Body of pancreas (tissue), 4 donors: ENCODE results near the gene SNCAIP.

Source experiments
- POLR2A ChIP-seq, 3 donors: fragments of 450-650 bp; IDR thresholded peaks; one replicate each; pipeline ENCODE4 v1.6.1; 2016; ENCODE audit warnings: antibody characterized with exemption in 3 of 3, mild to moderate bottlenecking in 2 of 3
- TF ChIP-seq, protein P1 (sequence below), 7 experiments: fragments of 450-650 bp in 4 of 7; fragments of 200-600 bp in 3 of 7; sonication (generic) in 3 of 7; IDR thresholded peaks; one replicate each; pipeline ENCODE4 v1.5.1; 2016 to 2019; ENCODE audit warnings: antibody characterized with exemption in 7 of 7

DNA sequence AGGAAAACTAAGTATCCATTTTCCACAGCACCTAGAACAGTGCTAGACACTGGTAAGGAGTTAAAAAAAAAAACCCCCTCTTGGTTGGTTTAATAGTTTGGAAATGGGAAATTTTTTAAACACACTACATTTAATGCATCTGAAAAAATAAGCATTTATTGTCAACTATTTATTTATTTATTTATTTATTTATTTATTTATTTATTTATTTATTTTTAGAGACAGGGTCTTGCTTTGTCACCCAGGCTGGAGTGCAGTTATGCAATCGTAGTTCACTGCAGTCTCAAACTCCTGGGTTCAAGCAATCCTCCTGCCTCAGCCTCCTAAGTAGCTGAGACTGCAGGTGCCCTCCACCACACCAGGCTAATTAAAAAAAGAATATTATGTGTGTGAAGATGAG is 51.6 kb downstream of the SNCAIP start:
- TF ChIP-seq, protein P1, sequence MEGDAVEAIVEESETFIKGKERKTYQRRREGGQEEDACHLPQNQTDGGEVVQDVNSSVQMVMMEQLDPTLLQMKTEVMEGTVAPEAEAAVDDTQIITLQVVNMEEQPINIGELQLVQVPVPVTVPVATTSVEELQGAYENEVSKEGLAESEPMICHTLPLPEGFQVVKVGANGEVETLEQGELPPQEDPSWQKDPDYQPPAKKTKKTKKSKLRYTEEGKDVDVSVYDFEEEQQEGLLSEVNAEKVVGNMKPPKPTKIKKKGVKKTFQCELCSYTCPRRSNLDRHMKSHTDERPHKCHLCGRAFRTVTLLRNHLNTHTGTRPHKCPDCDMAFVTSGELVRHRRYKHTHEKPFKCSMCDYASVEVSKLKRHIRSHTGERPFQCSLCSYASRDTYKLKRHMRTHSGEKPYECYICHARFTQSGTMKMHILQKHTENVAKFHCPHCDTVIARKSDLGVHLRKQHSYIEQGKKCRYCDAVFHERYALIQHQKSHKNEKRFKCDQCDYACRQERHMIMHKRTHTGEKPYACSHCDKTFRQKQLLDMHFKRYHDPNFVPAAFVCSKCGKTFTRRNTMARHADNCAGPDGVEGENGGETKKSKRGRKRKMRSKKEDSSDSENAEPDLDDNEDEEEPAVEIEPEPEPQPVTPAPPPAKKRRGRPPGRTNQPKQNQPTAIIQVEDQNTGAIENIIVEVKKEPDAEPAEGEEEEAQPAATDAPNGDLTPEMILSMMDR (IDR thresholded peaks at IDR 0.05): no peak
- no peak for TF ChIP-seq POLR2A (IDR thresholded peaks at IDR 0.05)
